Trophoblast cell (in vitro differentiated cells and primary cell): Measurements from ENCODE around the gene TCIRG1.

Experiments
- DNase-seq, 2 donors: peaks; one replicate each; pipeline ENCODE4 v3.0.0-alpha.2; 2016
- H2AFZ ChIP-seq: 2 replicates; pipeline ENCODE4 v1.6.1; 2013; ENCODE audit warnings: low read length, moderate library complexity, mild to moderate bottlenecking; ENCODE audit not compliant: insufficient read depth, poor library complexity
- H2AK5ac ChIP-seq: 2 replicates; pipeline ENCODE4 v1.6.1; 2013; ENCODE audit warnings: mild to moderate bottlenecking, low read length
- H2BK120ac ChIP-seq: 2 replicates; pipeline ENCODE4 v1.6.1; 2013; ENCODE audit warnings: low read length, mild to moderate bottlenecking, moderate library complexity; ENCODE audit not compliant: insufficient read depth, poor library complexity
- H2BK12ac ChIP-seq: 2 replicates; pipeline ENCODE4 v1.6.1; 2013; ENCODE audit warnings: mild to moderate bottlenecking, low read length, moderate library complexity
- H2BK5ac ChIP-seq: 2 replicates; pipeline ENCODE4 v1.6.1; 2013; ENCODE audit warnings: low read length, low read depth, moderate library complexity, mild to moderate bottlenecking; ENCODE audit not compliant: poor library complexity
- H3K14ac ChIP-seq: 2 replicates; pipeline ENCODE4 v1.6.1; 2013; ENCODE audit warnings: mild to moderate bottlenecking, low read length
- H3K18ac ChIP-seq: 2 replicates; pipeline ENCODE4 v1.6.1; 2013; ENCODE audit warnings: mild to moderate bottlenecking, low read length
- H3K23ac ChIP-seq: 2 replicates; pipeline ENCODE4 v1.6.1; 2013; ENCODE audit warnings: low read length
- H3K27ac ChIP-seq: 2 replicates; pipeline ENCODE4 v1.5.1; 2013; ENCODE audit warnings: low read depth, mild to moderate bottlenecking, inconsistent platforms, low read length, moderate library complexity
- H3K27me3 ChIP-seq: 2 replicates; pipeline ENCODE4 v1.6.1; 2013; ENCODE audit warnings: inconsistent platforms, mild to moderate bottlenecking, low read length, moderate library complexity; ENCODE audit not compliant: insufficient read depth
- H3K36me3 ChIP-seq, 2 experiments: 1 replicate in 1 of 2; 2 replicates in 1 of 2; pipeline ENCODE4 v1.6.1; 2013; ENCODE audit warnings: low read length in 2 of 2, mild to moderate bottlenecking in 2 of 2, moderate library complexity in 1 of 2; ENCODE audit not compliant: insufficient read depth in 2 of 2, control insufficient read depth in 1 of 2
- H3K4ac ChIP-seq: 2 replicates; pipeline ENCODE4 v1.6.1; 2013; ENCODE audit warnings: low read depth, mild to moderate bottlenecking, low read length, moderate library complexity
- H3K4me1 ChIP-seq, 2 experiments: 1 replicate in 1 of 2; 2 replicates in 1 of 2; pipeline ENCODE4 v1.6.1; 2013; ENCODE audit warnings: low read length in 2 of 2, mild to moderate bottlenecking in 2 of 2, moderate library complexity in 1 of 2; ENCODE audit not compliant: insufficient read depth in 2 of 2, control insufficient read depth in 1 of 2
- H3K4me2 ChIP-seq: 2 replicates; pipeline ENCODE4 v1.6.1; 2013; ENCODE audit warnings: inconsistent platforms, mild to moderate bottlenecking, low read length, moderate library complexity
- H3K4me3 ChIP-seq: 2 replicates; pipeline ENCODE4 v1.5.1; 2013; ENCODE audit warnings: mild to moderate bottlenecking, low read depth, low read length, inconsistent platforms
- H3K79me1 ChIP-seq: one replicate; pipeline ENCODE4 v1.6.1; 2013; ENCODE audit warnings: low read length
- H3K79me2 ChIP-seq: 2 replicates; pipeline ENCODE4 v1.6.1; 2013; ENCODE audit warnings: low read length, mild to moderate bottlenecking; ENCODE audit not compliant: control insufficient read depth, insufficient read depth, poor library complexity
- H3K9ac ChIP-seq: 2 replicates; pipeline ENCODE4 v1.6.1; 2013; ENCODE audit warnings: mild to moderate bottlenecking, low read length
- H3K9me3 ChIP-seq: 2 replicates; pipeline ENCODE4 v1.6.1; 2013; ENCODE audit warnings: low read depth, mild to moderate bottlenecking, control low read depth, inconsistent platforms, low read length; ENCODE audit not compliant: insufficient read depth
- H4K12ac ChIP-seq: 2 replicates; pipeline ENCODE4 v1.6.1; 2013; ENCODE audit warnings: low read depth, mild to moderate bottlenecking, low read length, moderate library complexity
- H4K8ac ChIP-seq: 2 replicates; pipeline ENCODE4 v1.6.1; 2013; ENCODE audit warnings: low read depth, mild to moderate bottlenecking, low read length, moderate library complexity
- H4K91ac ChIP-seq: one replicate; pipeline ENCODE4 v1.6.1; 2013; ENCODE audit warnings: low read depth, mild to moderate bottlenecking, low read length, moderate library complexity
- WGBS: extraction: QIAGEN DNeasy Blood & Tissue Kit; methylation state at CpG from one replicate; pipeline ENCODE4 v1.1.7; 2013; ENCODE audit warnings: missing lambda C conversion rate; ENCODE audit not compliant: insufficient read length, insufficient coverage; ENCODE audit errors: extremely low coverage; 5-methylcytosine and 5-hydroxymethylcytosine counted together

Gene TCIRG1

DNA sequence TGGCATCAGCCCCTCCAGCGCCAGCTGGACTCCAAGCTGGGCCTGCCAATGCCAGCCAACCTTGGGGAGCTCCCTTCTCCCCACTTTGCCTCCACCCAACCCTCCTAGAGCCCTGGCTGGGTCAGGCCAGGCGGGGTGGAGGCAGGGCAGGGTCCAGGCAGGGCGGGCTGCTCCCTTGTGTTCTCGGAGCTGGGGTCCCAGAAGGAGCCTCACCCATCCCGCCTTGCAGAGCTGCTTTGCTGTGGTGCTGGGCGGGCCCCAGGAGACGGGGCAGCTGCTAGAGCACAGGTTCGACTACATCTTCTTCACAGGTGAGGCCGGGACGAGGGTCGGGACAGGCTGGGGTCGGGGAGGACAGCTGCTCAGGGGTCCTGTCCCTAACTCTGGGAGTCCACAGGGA is 19.3 kb upstream of the TCIRG1 start:
- H3K23ac ChIP-seq, result no peak overlapping the region
- no peaks in the 10 kb centered on the region for H3K79me2 ChIP-seq
- H3K79me1 ChIP-seq, result peaks cover 5% of the 10 kb centered on the region
- no peak overlapping the region for H3K4me3 ChIP-seq
- no peak overlapping the region for H2BK5ac ChIP-seq
- H2AK5ac ChIP-seq, result no peak overlapping the region
- no CpG with 5 or more reads among the region's 12 CpGs for WGBS
- H2AFZ ChIP-seq, result no peak overlapping the region
- no peak overlapping the region for H3K27ac ChIP-seq
- no peak overlapping the region for H4K91ac ChIP-seq
- H3K9ac ChIP-seq, result peak overlapping the region; percentile 25
- H3K27me3 ChIP-seq, result no peaks in the 10 kb centered on the region
- H3K4me1 ChIP-seq, result peaks cover 10 to 15% of the 10 kb centered on the region in 2 experiments
- no peak overlapping the region for H3K14ac ChIP-seq
- H3K4me2 ChIP-seq, result no peak overlapping the region
- no peak overlapping the region for H2BK120ac ChIP-seq
- H4K12ac ChIP-seq, result no peak overlapping the region
- no peak overlapping the region for H4K8ac ChIP-seq
- H3K36me3 ChIP-seq, result no peaks in the 10 kb centered on the region
- H2BK12ac ChIP-seq, result no peak overlapping the region
- H3K4ac ChIP-seq, result no peak overlapping the region
- H3K9me3 ChIP-seq, result peaks cover 1% of the 10 kb centered on the region
- DNase-seq, result no peak
- H3K18ac ChIP-seq, result no peak overlapping the region

DNA sequence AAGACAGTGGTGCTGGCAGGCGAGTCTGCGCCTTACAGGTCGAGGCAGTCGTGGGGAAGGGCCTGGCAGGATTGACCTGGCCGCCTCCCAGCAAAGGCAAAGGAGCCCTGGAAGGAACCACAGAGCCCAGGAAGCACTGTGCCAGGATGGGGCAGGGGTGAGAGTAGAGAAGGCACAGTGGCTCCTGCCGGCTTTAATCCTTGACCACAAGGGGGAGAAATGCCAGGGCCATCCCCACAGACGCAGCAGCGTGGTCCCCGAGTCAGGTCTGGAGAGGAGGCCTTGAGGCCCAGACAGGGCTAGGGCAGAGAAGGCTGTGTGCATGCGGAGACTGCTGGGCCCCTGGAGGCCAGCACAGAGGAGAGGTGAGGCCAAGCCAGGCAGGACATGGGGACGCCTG is 18.2 kb upstream of the TCIRG1 start:
- Histone ChIP-seq H4K91ac (no peak overlapping the region), H3K4me3 (no peak overlapping the region), H3K14ac (no peak overlapping the region), H2BK12ac (no peak overlapping the region), H2AK5ac (peak overlapping the region; percentile 4), H2BK120ac (no peak overlapping the region), H3K9me3 (peaks cover 3% of the 10 kb centered on the region), H3K4me2 (no peak overlapping the region), H3K18ac (no peak overlapping the region), H4K8ac (no peak overlapping the region), H3K4ac (no peak overlapping the region), H3K36me3 (no peaks in the 10 kb centered on the region), H3K79me2 (no peaks in the 10 kb centered on the region), H3K27ac (no peak overlapping the region), H3K27me3 (no peaks in the 10 kb centered on the region), H3K4me1 (peaks cover 10 to 15% of the 10 kb centered on the region in 2 experiments), H2AFZ (no peak overlapping the region), H3K9ac (no peak overlapping the region), H4K12ac (no peak overlapping the region), H3K79me1 (peaks cover 5% of the 10 kb centered on the region), H3K23ac (no peak overlapping the region), H2BK5ac (no peak overlapping the region)
- no CpG with 5 or more reads among the region's 11 CpGs for WGBS
- no peak for DNase-seq

GRCh38 chr11:68021167-68021787 is 17.5 kb upstream of the TCIRG1 start:
- Histone ChIP-seq H3K18ac (no peak overlapping the region), H3K4ac (no peak overlapping the region), H2AK5ac (no peak overlapping the region), H4K12ac (no peak overlapping the region), H4K91ac (no peak overlapping the region), H2BK5ac (no peak overlapping the region), H3K14ac (no peak overlapping the region), H4K8ac (no peak overlapping the region), H3K9me3 (peaks cover 3% of the 10 kb centered on the region), H3K79me1 (peaks cover 5% of the 10 kb centered on the region), H3K27me3 (no peaks in the 10 kb centered on the region), H3K36me3 (no peaks in the 10 kb centered on the region), H2BK120ac (no peak overlapping the region), H3K23ac (no peak overlapping the region), H3K9ac (no peak overlapping the region), H3K4me3 (no peak overlapping the region), H3K4me2 (no peak overlapping the region), H3K79me2 (no peaks in the 10 kb centered on the region), H3K27ac (no peak overlapping the region), H2AFZ (no peak overlapping the region), H3K4me1 (peaks cover 10 to 15% of the 10 kb centered on the region in 2 experiments), H2BK12ac (no peak overlapping the region)
- DNase-seq, result peak; percentile 49 to 66
- no CpG with 5 or more reads among the region's 27 CpGs for WGBS

GRCh38 chr11:68022531-68022930 is 16.3 kb upstream of the TCIRG1 start:
- Histone ChIP-seq H3K14ac (no peak overlapping the region), H3K4me1 (peaks cover under 1 to 4% of the 10 kb centered on the region in 2 experiments), H2BK12ac (no peak overlapping the region), H3K79me1 (no peaks in the 10 kb centered on the region), H3K9me3 (peaks cover 3% of the 10 kb centered on the region), H2BK120ac (no peak overlapping the region), H3K4me3 (no peak overlapping the region), H3K18ac (no peak overlapping the region), H3K36me3 (no peaks in the 10 kb centered on the region), H3K4ac (no peak overlapping the region), H4K12ac (no peak overlapping the region), H4K91ac (no peak overlapping the region), H3K23ac (no peak overlapping the region), H2AFZ (no peak overlapping the region), H3K27ac (no peak overlapping the region), H3K9ac (no peak overlapping the region), H3K4me2 (no peak overlapping the region), H4K8ac (no peak overlapping the region), H3K27me3 (no peaks in the 10 kb centered on the region), H2AK5ac (no peak overlapping the region), H3K79me2 (no peaks in the 10 kb centered on the region), H2BK5ac (no peak overlapping the region)
- DNase-seq, result no peak
- WGBS, result no CpG with 5 or more reads among the region's 13 CpGs
